ENCODE measurements around the gene PHAX. TPM values are rescaled to one million over a fixed set of nuclear protein-coding genes. Genes with fewer than 3 reads are reported as not detected.
"Not testable (repeated sequence)": the region's sequence is repeated elsewhere in the genome, so short reads cannot be mapped to it uniquely, and the experiment has no call there.

Gene PHAX
- total RNA-seq, 4 donors from 2014 or later: 23.2 to 57.5 (median 45.8) TPM

- 61 to 71% methylated on average over 1 of the region's 1 CpG for WGBS, 2 donors
These were observed 44.4 kb downstream of the PHAX start for GRCh38 chr5:126645132-126645531.

GRCh38 chr5:126647071-126647470 lies 46.3 kb downstream of the PHAX start:
- no peaks in the 10 kb centered on the region for H3K27me3 ChIP-seq
- no peak overlapping the region for H3K27ac ChIP-seq
- TF ChIP-seq POLR2A (IDR thresholded peaks at IDR 0.05): no peak
- TF ChIP-seq EP300 (IDR thresholded peaks at IDR 0.05): no peak
- TF ChIP-seq CTCF (IDR thresholded peaks at IDR 0.05): no peak
- no peaks in the 10 kb centered on the region for H3K4me1 ChIP-seq
- no peaks in the 10 kb centered on the region for H3K36me3 ChIP-seq
- peaks cover 0 to 18% (median 0%) of the 10 kb centered on the region in 4 donors for H3K9me3 ChIP-seq
- H3K4me3 ChIP-seq: no peak overlapping the region
- no peak for DNase-seq (ENCODE audit: low spot score in 2 of 2)

More at GRCh38 chr5:126645132-126645531, 44.4 kb downstream of the PHAX start:
- Histone ChIP-seq H3K27ac (no peak overlapping the region), H3K9me3 (peaks cover 0 to 18% (median 0%) of the 10 kb centered on the region in 4 donors), H3K27me3 (no peaks in the 10 kb centered on the region), H3K36me3 (no peaks in the 10 kb centered on the region), H3K4me3 (no peak overlapping the region), H3K4me1 (no peaks in the 10 kb centered on the region)
- no peak for TF ChIP-seq CTCF (IDR thresholded peaks at IDR 0.05)
- TF ChIP-seq POLR2A (IDR thresholded peaks at IDR 0.05): no peak
- TF ChIP-seq EP300 (IDR thresholded peaks at IDR 0.05): no peak
- no peak for DNase-seq (ENCODE audit: low spot score in 2 of 2)

GRCh38 chr5:126648471-126648870 lies 47.7 kb downstream of the PHAX start:
- Histone ChIP-seq H3K27me3 (no peaks in the 10 kb centered on the region), H3K4me3 (no peak overlapping the region), H3K36me3 (no peaks in the 10 kb centered on the region), H3K27ac (no peak overlapping the region), H3K9me3 (peaks cover 0 to 18% (median 0%) of the 10 kb centered on the region in 4 donors), H3K4me1 (no peaks in the 10 kb centered on the region)
- no peak for DNase-seq (ENCODE audit: low spot score in 2 of 2)
- no peak for TF ChIP-seq EP300 (IDR thresholded peaks at IDR 0.05)
- no peak for TF ChIP-seq POLR2A (IDR thresholded peaks at IDR 0.05)
- no peak for TF ChIP-seq CTCF (IDR thresholded peaks at IDR 0.05)
- WGBS, 2 donors: 79 to 82% methylated on average over 4 of the region's 4 CpGs

- H3K27me3 ChIP-seq; DNase-seq (ENCODE audit: low spot score in 2 of 2); H3K27ac ChIP-seq; H3K4me3 ChIP-seq; H3K36me3 ChIP-seq; H3K4me1 ChIP-seq: not testable (repeated sequence)
- peaks cover 0 to 18% (median 0%) of the 10 kb centered on the region in 4 donors for H3K9me3 ChIP-seq
- 89 to 93% methylated on average over 7 of the region's 7 CpGs for WGBS, 2 donors
These were observed 48.3 kb downstream of the PHAX start for GRCh38 chr5:126649057-126649456.

GRCh38 chr5:126649709-126650108 lies 49.0 kb downstream of the PHAX start:
- whole genome bisulfite sequencing, 2 donors: 90 to 94% methylated on average over 6 of the region's 6 CpGs
- H3K27ac ChIP-seq; H3K4me1 ChIP-seq; H3K36me3 ChIP-seq; DNase-seq (ENCODE audit: low spot score in 2 of 2); H3K27me3 ChIP-seq; H3K4me3 ChIP-seq: not testable (repeated sequence)
- peaks cover 0 to 13% (median 0%) of the 10 kb centered on the region in 4 donors for H3K9me3 ChIP-seq

GRCh38 chr5:126650463-126650862 lies 49.7 kb downstream of the PHAX start:
- WGBS, 2 donors: 59 to 79% methylated on average over 1 of the region's 1 CpG
- no peak for DNase-seq (ENCODE audit: low spot score in 2 of 2)
- Histone ChIP-seq H3K36me3 (no peaks in the 10 kb centered on the region), H3K4me3 (no peak overlapping the region), H3K27ac (no peak overlapping the region), H3K9me3 (peaks cover 0 to 5% (median 0%) of the 10 kb centered on the region in 4 donors), H3K27me3 (no peaks in the 10 kb centered on the region), H3K4me1 (no peaks in the 10 kb centered on the region)
- TF ChIP-seq CTCF (IDR thresholded peaks at IDR 0.05) (no peak), POLR2A (IDR thresholded peaks at IDR 0.05) (no peak), EP300 (IDR thresholded peaks at IDR 0.05) (no peak)
